ENCODE data around the gene SORBS1. TPM values are rescaled to one million over a fixed set of nuclear protein-coding genes. Genes with fewer than 3 reads are reported as not detected.
A peak's percentile ranks its signal among the peaks of the same experiment; 100 is the strongest.

The SORBS1 gene
- total RNA-seq, 4 donors from 2014 or later = 120 to 1,051 (median 449) TPM

DNA sequence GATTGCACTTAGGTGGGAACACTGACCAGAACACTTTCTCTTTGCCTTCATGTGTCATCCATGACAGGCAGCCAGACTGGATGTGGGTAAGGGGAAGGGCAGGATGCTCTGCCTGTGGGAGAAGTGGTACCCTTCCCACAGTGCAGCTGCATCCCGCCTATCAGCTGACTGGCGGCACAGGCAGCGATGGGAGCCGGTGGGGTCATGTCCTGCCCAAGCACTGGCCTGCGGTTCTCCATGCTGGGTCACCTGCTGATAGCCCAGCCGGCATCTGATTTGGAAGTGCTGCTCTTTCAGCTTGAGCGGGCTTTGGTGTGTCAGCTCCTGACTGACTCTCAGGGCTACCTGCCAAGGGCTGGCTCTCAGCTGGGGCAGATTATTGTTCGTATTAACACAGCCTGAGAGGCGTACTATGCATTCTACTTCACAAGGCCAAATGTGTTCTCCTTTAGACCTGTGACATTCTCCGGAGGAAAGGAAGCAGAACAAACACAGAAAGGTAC lies 165.2 kb downstream of the SORBS1 start:
- DNase-seq (ENCODE audit: low spot score) (no peak), ATAC-seq (ENCODE audit: low FRiP score) (no peak)
- TF ChIP-seq, protein P1, sequence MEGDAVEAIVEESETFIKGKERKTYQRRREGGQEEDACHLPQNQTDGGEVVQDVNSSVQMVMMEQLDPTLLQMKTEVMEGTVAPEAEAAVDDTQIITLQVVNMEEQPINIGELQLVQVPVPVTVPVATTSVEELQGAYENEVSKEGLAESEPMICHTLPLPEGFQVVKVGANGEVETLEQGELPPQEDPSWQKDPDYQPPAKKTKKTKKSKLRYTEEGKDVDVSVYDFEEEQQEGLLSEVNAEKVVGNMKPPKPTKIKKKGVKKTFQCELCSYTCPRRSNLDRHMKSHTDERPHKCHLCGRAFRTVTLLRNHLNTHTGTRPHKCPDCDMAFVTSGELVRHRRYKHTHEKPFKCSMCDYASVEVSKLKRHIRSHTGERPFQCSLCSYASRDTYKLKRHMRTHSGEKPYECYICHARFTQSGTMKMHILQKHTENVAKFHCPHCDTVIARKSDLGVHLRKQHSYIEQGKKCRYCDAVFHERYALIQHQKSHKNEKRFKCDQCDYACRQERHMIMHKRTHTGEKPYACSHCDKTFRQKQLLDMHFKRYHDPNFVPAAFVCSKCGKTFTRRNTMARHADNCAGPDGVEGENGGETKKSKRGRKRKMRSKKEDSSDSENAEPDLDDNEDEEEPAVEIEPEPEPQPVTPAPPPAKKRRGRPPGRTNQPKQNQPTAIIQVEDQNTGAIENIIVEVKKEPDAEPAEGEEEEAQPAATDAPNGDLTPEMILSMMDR (IDR thresholded peaks at IDR 0.05) = no peak

DNA sequence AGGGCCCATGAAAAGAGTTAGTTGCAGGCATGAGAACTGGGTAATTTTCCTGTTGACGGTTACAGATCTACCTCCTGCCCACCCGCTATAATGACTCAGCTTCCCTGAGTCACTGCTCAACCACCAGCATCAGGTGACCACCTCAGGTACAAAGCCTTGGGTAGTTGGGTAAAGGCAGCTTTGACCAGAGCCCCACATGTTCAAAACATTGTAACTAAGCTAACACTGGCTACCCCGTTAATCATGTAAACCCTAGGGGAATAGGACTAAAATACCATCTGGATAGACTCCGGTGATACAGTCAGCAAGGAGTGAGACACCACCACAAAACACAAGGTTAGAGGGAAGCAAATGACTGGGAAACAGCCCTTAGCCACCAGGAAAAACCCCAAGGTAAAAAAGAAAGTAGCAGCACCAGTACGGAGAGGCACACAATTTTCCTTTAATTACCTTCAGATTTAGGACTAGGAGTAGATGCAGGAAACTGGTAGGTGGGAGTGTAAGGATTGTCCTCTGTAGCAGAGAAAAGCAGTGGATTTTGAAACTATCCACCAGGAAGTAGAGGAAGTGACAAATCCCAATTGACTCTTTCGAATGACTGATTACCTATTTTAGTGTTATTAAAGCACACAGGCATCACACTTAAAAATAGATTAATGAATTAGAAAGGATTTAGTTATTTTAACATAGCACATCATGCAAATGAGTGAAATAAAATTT lies 166.8 kb downstream of the SORBS1 start:
- TF ChIP-seq, protein P1 (IDR thresholded peaks at IDR 0.05) = no peak
- ATAC-seq (ENCODE audit: low FRiP score) (peak; percentile 45), DNase-seq (ENCODE audit: low spot score) (no peak)

DNA sequence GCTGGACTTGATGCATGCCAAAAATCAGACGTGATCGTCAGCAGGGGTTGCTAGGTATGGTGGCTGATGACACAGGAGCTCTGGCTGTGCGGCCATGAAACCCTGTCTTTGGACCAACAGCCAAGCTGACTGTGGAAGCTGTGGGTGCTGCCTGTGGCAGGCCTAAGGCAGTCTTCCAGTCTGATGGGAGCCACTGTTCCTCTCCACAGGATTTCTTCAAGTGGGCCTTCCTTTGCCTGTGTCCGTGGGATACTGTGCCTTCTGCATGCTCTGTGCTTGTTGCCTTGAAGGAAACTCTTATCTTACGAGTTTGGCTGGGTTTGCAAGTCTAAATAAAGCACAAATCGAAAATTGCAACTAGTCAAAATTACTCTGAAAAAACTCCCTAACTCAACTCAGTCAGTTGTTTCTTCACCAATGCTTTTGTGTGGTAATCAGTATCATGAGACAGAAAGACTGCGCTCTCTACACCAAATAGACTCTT lies 168.4 kb downstream of the SORBS1 start:
- DNase-seq (ENCODE audit: low spot score) (no peak), ATAC-seq (ENCODE audit: low FRiP score) (no peak)
- TF ChIP-seq, protein P1 (IDR thresholded peaks at IDR 0.05) = no peak

DNA sequence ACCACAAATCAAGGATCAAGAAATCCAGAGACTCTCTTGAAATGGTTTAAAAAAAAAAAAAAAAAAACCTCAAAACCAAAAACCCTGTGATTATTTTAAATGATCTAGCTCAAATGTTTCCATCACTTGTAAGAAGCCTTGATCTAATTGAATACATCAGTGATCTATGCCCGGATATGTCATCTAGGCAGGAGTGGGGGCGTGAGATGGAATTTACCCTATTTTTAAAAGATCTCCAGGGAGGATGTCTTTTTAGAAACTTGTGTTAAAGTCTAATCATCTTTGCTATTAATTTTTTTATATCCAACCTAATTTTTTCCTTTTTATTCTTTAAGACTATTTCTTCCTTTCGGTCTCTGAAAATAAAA lies 169.0 kb downstream of the SORBS1 start:
- ATAC-seq (ENCODE audit: low FRiP score) (no peak), DNase-seq (ENCODE audit: low spot score) (no peak)
- TF ChIP-seq, protein P1 (IDR thresholded peaks at IDR 0.05) = no peak

DNA sequence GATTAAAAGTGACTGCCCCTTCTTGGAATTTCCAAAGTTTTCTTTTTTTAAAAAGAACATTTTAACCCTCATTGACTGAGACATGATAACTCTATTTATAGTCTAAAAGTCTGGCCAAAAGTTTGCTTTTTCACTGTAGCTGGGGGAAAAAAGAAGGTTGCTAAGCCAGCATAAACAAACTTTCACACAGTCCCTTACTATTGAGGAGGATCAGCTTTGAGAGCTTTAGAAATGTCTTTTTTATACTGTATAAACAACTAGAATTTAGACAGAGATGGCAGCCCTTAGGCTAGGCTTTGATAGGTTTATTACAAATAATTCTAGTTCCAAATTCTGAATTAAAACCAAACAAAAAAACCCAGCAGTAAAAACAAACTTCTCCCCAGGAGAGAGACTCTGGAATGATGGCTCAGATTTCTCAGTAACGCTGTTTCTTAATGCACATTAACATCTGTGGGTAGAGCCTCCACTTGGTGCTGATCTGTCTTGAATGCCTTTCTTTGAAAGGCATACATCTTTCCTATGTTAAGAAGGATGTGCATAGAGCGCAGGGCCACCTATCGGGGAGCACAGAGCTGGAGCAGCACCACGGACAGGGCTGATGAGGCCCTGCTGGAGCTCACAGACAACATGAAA lies 169.5 kb downstream of the SORBS1 start:
- DNase-seq (ENCODE audit: low spot score) (no peak), ATAC-seq (ENCODE audit: low FRiP score) (no peak)
- TF ChIP-seq, protein P1 (IDR thresholded peaks at IDR 0.05) = no peak

DNA sequence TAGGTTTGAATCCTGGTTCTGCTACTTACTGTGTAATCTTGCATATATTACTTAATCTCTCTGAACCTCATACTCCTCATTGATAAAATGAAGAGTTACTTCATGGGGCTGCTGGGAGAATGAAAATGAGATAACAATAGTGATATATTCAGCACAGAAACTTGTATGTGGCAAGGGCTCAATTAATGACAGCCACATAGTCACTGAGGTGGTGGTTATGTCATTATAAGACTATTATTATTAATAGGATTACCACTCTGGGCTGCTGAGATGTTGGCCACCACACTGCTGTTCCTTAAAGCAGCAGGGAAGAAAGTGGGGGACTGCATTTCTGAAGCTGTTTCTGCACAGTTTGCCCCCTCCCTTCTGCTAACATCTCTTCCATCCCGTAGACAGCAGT lies 170.0 kb downstream of the SORBS1 start:
- ATAC-seq (ENCODE audit: low FRiP score) = no peak
- TF ChIP-seq, protein P1 (IDR thresholded peaks at IDR 0.05) = no peak
- no peak for DNase-seq (ENCODE audit: low spot score)

All from omental fat pad (tissue), 4 donors.